ENCODE data around the gene SEC16A.

Gene SEC16A

GRCh38 chr9:136482046-136482792 lies 621 bp downstream of the SEC16A start:
- H3K4me1 Mint-ChIP-seq, result peaks cover 18% of the 10 kb centered on the region

GRCh38 chr9:136481558-136481957 lies 1.3 kb downstream of the SEC16A start:
- no peak for TF ChIP-seq CTCF (IDR thresholded peaks at IDR 0.05; ENCODE audit: unreplicated experiment in 3 of 3)
- Mint-ChIP-seq H3K4me1 (peaks cover 18% of the 10 kb centered on the region), H3K4me3 (peak overlapping the region; percentile 89 to 98 (median 91)), H3K36me3 (ENCODE audit: low read depth) (peaks cover 15% of the 10 kb centered on the region), H3K9me3 (no peaks in the 10 kb centered on the region), H3K27me3 (ENCODE audit: low read depth) (no peaks in the 10 kb centered on the region), H3K27ac (peak overlapping the region; percentile 80 to 93 (median 91))

More at GRCh38 chr9:136482046-136482792, 621 bp downstream of the SEC16A start:
- peak overlapping the region; percentile 89 to 98 (median 91) for H3K4me3 Mint-ChIP-seq
- no peaks in the 10 kb centered on the region for H3K27me3 Mint-ChIP-seq (ENCODE audit: low read depth)
- H3K9me3 Mint-ChIP-seq, result no peaks in the 10 kb centered on the region
- H3K27ac Mint-ChIP-seq, result peak overlapping the region; percentile 91 to 99 (median 93)
- TF ChIP-seq CTCF (IDR thresholded peaks at IDR 0.05; ENCODE audit: unreplicated experiment in 3 of 3), result no peak
- H3K36me3 Mint-ChIP-seq (ENCODE audit: low read depth), result peaks cover 15% of the 10 kb centered on the region

GRCh38 chr9:136476369-136477150 lies 6.3 kb downstream of the SEC16A start:
- Mint-ChIP-seq H3K27me3 (ENCODE audit: low read depth) (no peaks in the 10 kb centered on the region), H3K27ac (no peak overlapping the region), H3K36me3 (ENCODE audit: low read depth) (peaks cover 34% of the 10 kb centered on the region), H3K4me1 (peaks cover 8% of the 10 kb centered on the region), H3K4me3 (no peak overlapping the region), H3K9me3 (no peaks in the 10 kb centered on the region)
- TF ChIP-seq CTCF (IDR thresholded peaks at IDR 0.05; ENCODE audit: unreplicated experiment in 3 of 3), result no peak

- no peaks in the 10 kb centered on the region for H3K9me3 Mint-ChIP-seq
- H3K4me3 Mint-ChIP-seq, result no peak overlapping the region
- H3K27me3 Mint-ChIP-seq (ENCODE audit: low read depth), result no peaks in the 10 kb centered on the region
- H3K27ac Mint-ChIP-seq, result no peak overlapping the region
- no peak for TF ChIP-seq CTCF (IDR thresholded peaks at IDR 0.05; ENCODE audit: unreplicated experiment in 3 of 3)
- H3K36me3 Mint-ChIP-seq (ENCODE audit: low read depth), result peaks cover 41% of the 10 kb centered on the region
- H3K4me1 Mint-ChIP-seq, result peaks cover 4% of the 10 kb centered on the region
Observed at GRCh38 chr9:136474974-136475865, 7.6 kb downstream of the SEC16A start.

- no peaks in the 10 kb centered on the region for H3K9me3 Mint-ChIP-seq
- no peak overlapping the region for H3K4me3 Mint-ChIP-seq
- H3K27me3 Mint-ChIP-seq (ENCODE audit: low read depth), result no peaks in the 10 kb centered on the region
- no peaks in the 10 kb centered on the region for H3K4me1 Mint-ChIP-seq
- H3K36me3 Mint-ChIP-seq (ENCODE audit: low read depth), result peaks cover 43% of the 10 kb centered on the region
- H3K27ac Mint-ChIP-seq, result no peak overlapping the region
- no peak for TF ChIP-seq CTCF (IDR thresholded peaks at IDR 0.05; ENCODE audit: unreplicated experiment in 3 of 3)
Observed at GRCh38 chr9:136474021-136474640, 8.7 kb downstream of the SEC16A start.

Measured in nephron (organoid).